GM19397 (cell line): ENCODE data around the gene ZMYND8.
"Not testable (repeated sequence)": the region's sequence is repeated elsewhere in the genome, so short reads cannot be mapped to it uniquely, and the experiment has no call there.

Experiments
- ATAC-seq: cut with Tn5 transposase; IDR thresholded peaks from one replicate; pipeline ENCODE4 v1.9.1; 2021; ENCODE audit warnings: mild to moderate bottlenecking, moderate library complexity; ENCODE audit not compliant: unreplicated experiment

ZMYND8 gene

GRCh38 chr20:47252879-47253307 lies 103.6 kb downstream of the ZMYND8 start:
- no peak for ATAC-seq

- no peak for ATAC-seq
Measured at GRCh38 chr20:47251154-47252020, 105.1 kb downstream of the ZMYND8 start.

GRCh38 chr20:47250360-47250759 lies 106.1 kb downstream of the ZMYND8 start:
- ATAC-seq, result no peak

- ATAC-seq, result no peak
Measured at GRCh38 chr20:47249913-47250312, 106.6 kb downstream of the ZMYND8 start.

GRCh38 chr20:47248448-47248966 lies 108.0 kb downstream of the ZMYND8 start:
- no peak for ATAC-seq

GRCh38 chr20:47247972-47248371 lies 108.5 kb downstream of the ZMYND8 start:
- no peak for ATAC-seq

- no peak for ATAC-seq
Measured at GRCh38 chr20:47246061-47246777, 110.3 kb downstream of the ZMYND8 start.

- ATAC-seq, result not testable (repeated sequence)
Measured at GRCh38 chr20:47245166-47245565, 111.3 kb downstream of the ZMYND8 start.

GRCh38 chr20:47244451-47244850 lies 112.0 kb downstream of the ZMYND8 start:
- no peak for ATAC-seq

- no peak for ATAC-seq
Measured at GRCh38 chr20:47243532-47244305, 112.8 kb downstream of the ZMYND8 start.

- ATAC-seq, result no peak
Measured at GRCh38 chr20:47243003-47243402, 113.5 kb downstream of the ZMYND8 start.

GRCh38 chr20:47241345-47241781 lies 115.1 kb downstream of the ZMYND8 start:
- no peak for ATAC-seq

- ATAC-seq, result not testable (repeated sequence)
Measured at GRCh38 chr20:47240096-47240495, 116.4 kb downstream of the ZMYND8 start.

- no peak for ATAC-seq
Measured at GRCh38 chr20:47239719-47240067, 116.8 kb downstream of the ZMYND8 start.

- ATAC-seq, result no peak
Measured at GRCh38 chr20:47238780-47239718, 117.5 kb downstream of the ZMYND8 start.

GRCh38 chr20:47237715-47238114 lies 118.8 kb downstream of the ZMYND8 start:
- ATAC-seq, result no peak

- no peak for ATAC-seq
Measured at GRCh38 chr20:47236639-47236900, 119.9 kb downstream of the ZMYND8 start.

GRCh38 chr20:47235853-47236638 lies 120.5 kb downstream of the ZMYND8 start:
- no peak for ATAC-seq

- ATAC-seq, result no peak
Measured at GRCh38 chr20:47235111-47235510, 121.4 kb downstream of the ZMYND8 start.
